IPS-20b (cell line): ENCODE measurements around the gene EBF4.
A peak's percentile ranks its signal among the peaks of the same experiment; 100 is the strongest.
"Not testable (repeated sequence)": the region's sequence is repeated elsewhere in the genome, so short reads cannot be mapped to it uniquely, and the experiment has no call there.

Experiments
- H3K27ac ChIP-seq: one replicate; pipeline ENCODE4 v1.5.1; 2013; ENCODE audit warnings: low read length
- H3K27me3 ChIP-seq: 2 replicates; pipeline ENCODE4 v1.6.1; 2013; ENCODE audit warnings: mild to moderate bottlenecking, low read length, inconsistent platforms; ENCODE audit not compliant: insufficient read depth
- H3K36me3 ChIP-seq: 2 replicates; pipeline ENCODE4 v1.6.1; 2013; ENCODE audit warnings: low read depth, mild to moderate bottlenecking, inconsistent platforms, low read length, moderate library complexity; ENCODE audit not compliant: insufficient read depth
- H3K4me1 ChIP-seq: 2 replicates; pipeline ENCODE4 v1.6.1; 2013; ENCODE audit warnings: mild to moderate bottlenecking, control low read depth, inconsistent platforms, low read length, moderate library complexity; ENCODE audit not compliant: insufficient read depth
- H3K4me3 ChIP-seq: 2 replicates; pipeline ENCODE4 v1.5.1; 2013; ENCODE audit warnings: mild to moderate bottlenecking, low read length, inconsistent platforms
- H3K9ac ChIP-seq: 2 replicates; pipeline ENCODE4 v1.6.1; 2013; ENCODE audit warnings: low read depth, mild to moderate bottlenecking, inconsistent platforms, low read length, moderate library complexity
- H3K9me3 ChIP-seq: 2 replicates; pipeline ENCODE4 v1.6.1; 2013; ENCODE audit warnings: mild to moderate bottlenecking, low read depth, low read length, inconsistent platforms; ENCODE audit not compliant: insufficient read depth

The EBF4 gene

GRCh38 chr20:2804041-2804828, 111.7 kb downstream of the EBF4 start:
- H3K27ac ChIP-seq: no peak overlapping the region
- peaks cover 93% of the 10 kb centered on the region for H3K27me3 ChIP-seq
- H3K9ac ChIP-seq: no peak overlapping the region
- H3K9me3 ChIP-seq: no peaks in the 10 kb centered on the region
- peaks cover 13% of the 10 kb centered on the region; the same call in 1 of the 2 replicates for H3K4me1 ChIP-seq
- no peak overlapping the region for H3K4me3 ChIP-seq
- H3K36me3 ChIP-seq: no peaks in the 10 kb centered on the region

- Histone ChIP-seq H3K36me3 (no peaks in the 10 kb centered on the region), H3K9ac (no peak overlapping the region), H3K27me3 (peaks cover 91% of the 10 kb centered on the region), H3K4me3 (peak overlapping the region; percentile 46; the same call in 1 of the 2 replicates), H3K4me1 (peaks cover 10% of the 10 kb centered on the region; the same call in 1 of the 2 replicates), H3K27ac (no peak overlapping the region), H3K9me3 (no peaks in the 10 kb centered on the region)
These were observed 112.5 kb downstream of the EBF4 start for GRCh38 chr20:2804852-2805688.

GRCh38 chr20:2805689-2806350, 113.2 kb downstream of the EBF4 start:
- H3K27me3 ChIP-seq: peaks cover 91% of the 10 kb centered on the region
- H3K4me3 ChIP-seq: peak overlapping the region; percentile 46; the same call in 1 of the 2 replicates

GRCh38 chr20:2806351-2806701, 113.7 kb downstream of the EBF4 start:
- no peak overlapping the region for H3K27ac ChIP-seq
- H3K9ac ChIP-seq: no peak overlapping the region
- peaks cover 86% of the 10 kb centered on the region for H3K27me3 ChIP-seq
- H3K4me1 ChIP-seq: peaks cover 4% of the 10 kb centered on the region; the same call in 1 of the 2 replicates
- no peak overlapping the region for H3K4me3 ChIP-seq
- H3K9me3 ChIP-seq: no peaks in the 10 kb centered on the region
- no peaks in the 10 kb centered on the region for H3K36me3 ChIP-seq

More at GRCh38 chr20:2805689-2806350, 113.2 kb downstream of the EBF4 start:
- H3K9me3 ChIP-seq: no peaks in the 10 kb centered on the region
- peaks cover 9% of the 10 kb centered on the region; the same call in 1 of the 2 replicates for H3K4me1 ChIP-seq
- H3K9ac ChIP-seq: no peak overlapping the region
- H3K36me3 ChIP-seq: no peaks in the 10 kb centered on the region
- H3K27ac ChIP-seq: no peak overlapping the region

GRCh38 chr20:2807019-2807418, 114.4 kb downstream of the EBF4 start:
- Histone ChIP-seq H3K9me3 (0 out of 2 replicates have a peak, but pooled peaks cover under 1% of the 10 kb centered on the region), H3K27me3 (peaks cover 79% of the 10 kb centered on the region)

GRCh38 chr20:2807929-2808328, 115.3 kb downstream of the EBF4 start:
- H3K27me3 ChIP-seq: peaks cover 70% of the 10 kb centered on the region
- not testable (repeated sequence) for H3K9ac ChIP-seq, H3K9me3 ChIP-seq, H3K4me3 ChIP-seq, H3K36me3 ChIP-seq, H3K4me1 ChIP-seq, H3K27ac ChIP-seq

More at GRCh38 chr20:2807019-2807418, 114.4 kb downstream of the EBF4 start:
- H3K4me1 ChIP-seq: peaks cover 3% of the 10 kb centered on the region; the same call in 1 of the 2 replicates
- no peaks in the 10 kb centered on the region for H3K36me3 ChIP-seq
- no peak overlapping the region for H3K4me3 ChIP-seq
- H3K9ac ChIP-seq: no peak overlapping the region
- no peak overlapping the region for H3K27ac ChIP-seq

GRCh38 chr20:2809690-2810089, 117.1 kb downstream of the EBF4 start:
- no peak overlapping the region for H3K9ac ChIP-seq
- H3K9me3 ChIP-seq: peaks cover 6% of the 10 kb centered on the region; the same call in 1 of the 2 replicates
- no peak overlapping the region for H3K4me3 ChIP-seq
- peaks cover 62% of the 10 kb centered on the region for H3K27me3 ChIP-seq
- no peaks in the 10 kb centered on the region for H3K36me3 ChIP-seq
- no peak overlapping the region for H3K27ac ChIP-seq
- peaks cover 3% of the 10 kb centered on the region; the same call in 1 of the 2 replicates for H3K4me1 ChIP-seq
